H1 (cell line): ENCODE data around the gene REEP2. TPM values are rescaled to one million over a fixed set of nuclear protein-coding genes. Genes with fewer than 3 reads are reported as not detected.

Experiments
- CTCF ChIA-PET: fragments of 300-600 bp; sonication (Branson Sonifier 250); formaldehyde crosslinking; loops from one replicate; lab custom pipeline; 2021; ENCODE audit not compliant: partially characterized antibody; lab: Charles Lee
- POLR2A ChIA-PET: fragments of 300-600 bp; sonication (Branson Sonifier 250); formaldehyde crosslinking; loops from one replicate; lab custom pipeline; 2021; ENCODE audit warnings: inconsistent platforms; ENCODE audit not compliant: partially characterized antibody; lab: Charles Lee
- DNase-seq, 2 experiments: peaks; one replicate each; pipeline versions ENCODE4 v3.0.0 to v3.0.0-alpha.2; 2010 to 2022; ENCODE audit warnings: low spot score in 2 of 2, low read depth in 1 of 2, mixed read lengths in 1 of 2
- FAIRE-seq: peaks from 2 replicates; lab custom pipeline; 2011; peaks lifted over from hg19 to GRCh38; lab: Jason Lieb, UNC
- H2AFZ ChIP-seq: 2 replicates; pipeline ENCODE4 v1.8.1; 2012; ENCODE audit warnings: low read length, inconsistent platforms
- H2AK5ac ChIP-seq: 2 replicates; pipeline ENCODE4 v1.6.1; 2013; ENCODE audit warnings: low read depth, low read length
- H2BK120ac ChIP-seq: replicated peaks from 2 replicates; pipeline ENCODE3; 2013; ENCODE audit warnings: low read depth, low read length, inconsistent platforms
- H2BK12ac ChIP-seq: 2 replicates; pipeline ENCODE4 v1.6.1; 2013; ENCODE audit warnings: low read depth, low read length
- H2BK15ac ChIP-seq: 2 replicates; pipeline ENCODE4 v1.6.1; 2013; ENCODE audit warnings: low read length
- H2BK20ac ChIP-seq: 2 replicates; pipeline ENCODE4 v1.6.1; 2013; ENCODE audit warnings: low read length
- H2BK5ac ChIP-seq: 2 replicates; pipeline ENCODE4 v1.6.1; 2013; ENCODE audit warnings: low read depth, low read length
- H3K14ac ChIP-seq: 2 replicates; pipeline ENCODE4 v1.6.1; 2013; ENCODE audit warnings: inconsistent platforms; ENCODE audit not compliant: insufficient read length
- H3K18ac ChIP-seq: 2 replicates; pipeline ENCODE4 v1.6.1; 2013; ENCODE audit warnings: low read length; ENCODE audit errors: extremely low read depth
- H3K23ac ChIP-seq: 2 replicates; pipeline ENCODE4 v1.6.1; 2013; ENCODE audit warnings: inconsistent platforms; ENCODE audit not compliant: insufficient read length
- H3K23me2 ChIP-seq: 2 replicates; pipeline ENCODE4 v1.6.1; 2013; ENCODE audit warnings: low read depth, low read length
- H3K27ac ChIP-seq: 2 replicates; pipeline ENCODE4 v1.6.1; 2011; ENCODE audit warnings: low read depth, low read length, inconsistent platforms
- H3K27me3 ChIP-seq, 4 experiments: replicated peaks in 1 of 4; 1 replicate in 1 of 4; 2 replicates in 3 of 4; pipeline versions ENCODE4 v1.6.1 to v1.8.1; 2011 to 2013; ENCODE audit warnings: low read length in 3 of 4, mild to moderate bottlenecking in 3 of 4, inconsistent platforms in 2 of 4, mixed read lengths in 2 of 4, moderate library complexity in 1 of 4; ENCODE audit not compliant: control insufficient read depth in 3 of 4, insufficient read depth in 3 of 4; ENCODE audit errors: extremely low read depth in 1 of 4
- H3K36me3 ChIP-seq, 4 experiments: 2 replicates each; pipeline versions ENCODE4 v1.6.1 to v1.8.1; 2011 to 2013; ENCODE audit warnings: mild to moderate bottlenecking in 4 of 4, low read length in 3 of 4, moderate library complexity in 2 of 4, control low read depth in 1 of 4, inconsistent platforms in 1 of 4; ENCODE audit not compliant: insufficient read depth in 4 of 4, control insufficient read depth in 2 of 4
- H3K4ac ChIP-seq: replicated peaks from 2 replicates; pipeline ENCODE3; 2013; ENCODE audit warnings: low read length, low read depth, mixed read lengths, inconsistent platforms; ENCODE audit not compliant: insufficient read length
- H3K4me1 ChIP-seq, 4 experiments: replicated peaks in 1 of 4; 1 replicate in 1 of 4; 2 replicates in 3 of 4; pipeline versions ENCODE4 v1.6.1 to v1.8.1; 2011 to 2013; ENCODE audit warnings: low read length in 3 of 4, inconsistent platforms in 2 of 4, mixed read lengths in 1 of 4; ENCODE audit not compliant: insufficient read depth in 4 of 4, control insufficient read depth in 3 of 4
- H3K4me2 ChIP-seq, 2 experiments: 2 replicates each; pipeline versions ENCODE4 v1.6.1 to v1.8.1; 2011 to 2013; ENCODE audit warnings: low read depth in 2 of 2, low read length in 2 of 2, control low read depth in 1 of 2, inconsistent platforms in 1 of 2, mild to moderate bottlenecking in 1 of 2; ENCODE audit not compliant: insufficient read depth in 1 of 2
- H3K4me3 ChIP-seq, 4 experiments: fragments of 200-600, 300-600 bp in 1 of 4; sonication (generic), shearing (Covaris generic), sonication (Bioruptor Twin) in 1 of 4; 2 replicates each; pipeline versions ENCODE4 v1.5.1 to v1.8.1; 2011 to 2016; ENCODE audit warnings: low read length in 4 of 4, low read depth in 3 of 4, control low read depth in 2 of 4, inconsistent platforms in 2 of 4, mild to moderate bottlenecking in 2 of 4, mixed read lengths in 1 of 4, moderate library complexity in 1 of 4; ENCODE audit not compliant: insufficient read depth in 2 of 4; ENCODE audit errors: extremely low read depth in 1 of 4
- H3K56ac ChIP-seq: replicated peaks from 2 replicates; pipeline ENCODE3; 2013; ENCODE audit warnings: low read depth, mild to moderate bottlenecking, mixed read lengths, low read length, inconsistent platforms; ENCODE audit not compliant: insufficient read length
- H3K79me1 ChIP-seq: 2 replicates; pipeline ENCODE4 v1.6.1; 2013; ENCODE audit warnings: low read depth, low read length, control low read depth
- H3K79me2 ChIP-seq, 2 experiments: 2 replicates each; pipeline versions ENCODE4 v1.6.1 to v1.8.1; 2012 to 2013; ENCODE audit warnings: low read length in 2 of 2, mild to moderate bottlenecking in 2 of 2, inconsistent platforms in 1 of 2; ENCODE audit not compliant: insufficient read depth in 2 of 2, control insufficient read depth in 1 of 2
- H3K9ac ChIP-seq, 4 experiments: replicated peaks in 1 of 4; 1 replicate in 1 of 4; 2 replicates in 3 of 4; pipeline versions ENCODE4 v1.6.1 to v1.8.1; 2011 to 2013; ENCODE audit warnings: low read depth in 3 of 4, low read length in 3 of 4, control low read depth in 2 of 4, mild to moderate bottlenecking in 2 of 4, moderate library complexity in 2 of 4, inconsistent platforms in 1 of 4; ENCODE audit errors: extremely low read depth in 1 of 4
- H3K9me3 ChIP-seq, 2 experiments: 2 replicates each; pipeline versions ENCODE4 v1.6.1 to v1.8.1; 2012 to 2013; ENCODE audit warnings: mild to moderate bottlenecking in 2 of 2, moderate library complexity in 2 of 2, control low read depth in 1 of 2, inconsistent platforms in 1 of 2, low read depth in 1 of 2, low read length in 1 of 2, mixed read lengths in 1 of 2; ENCODE audit not compliant: insufficient read depth in 2 of 2
- H4K20me1 ChIP-seq, 2 experiments: replicated peaks in 1 of 2; 2 replicates each; pipeline versions ENCODE3 to v1.8.1; 2011 to 2013; ENCODE audit warnings: inconsistent platforms in 2 of 2, low read length in 2 of 2, mild to moderate bottlenecking in 1 of 2; ENCODE audit not compliant: insufficient read depth in 2 of 2, control insufficient read depth in 1 of 2
- H4K5ac ChIP-seq: 2 replicates; pipeline ENCODE4 v1.6.1; 2013; ENCODE audit warnings: low read length, low read depth, mixed read lengths, inconsistent platforms; ENCODE audit not compliant: insufficient read length
- H4K8ac ChIP-seq: 2 replicates; pipeline ENCODE4 v1.8.0; 2013; ENCODE audit warnings: mild to moderate bottlenecking, moderate library complexity, low read length, inconsistent platforms; ENCODE audit not compliant: insufficient read depth; ENCODE audit errors: extremely low read depth
- H4K91ac ChIP-seq: replicated peaks from 2 replicates; pipeline ENCODE3; 2013; ENCODE audit warnings: low read length, mixed read lengths, inconsistent platforms; ENCODE audit not compliant: insufficient read length
- ASH2L ChIP-seq: fragments of 200-600, 300-600 bp; sonication (generic); IDR thresholded peaks from one replicate; pipeline ENCODE4 v1.7.1; 2017; ENCODE audit warnings: low read length
- CTBP2 ChIP-seq: IDR thresholded peaks from 2 replicates; pipeline ENCODE4 v1.7.0; 2011; ENCODE audit warnings: borderline replicate concordance, mild to moderate bottlenecking, moderate library complexity, mixed read lengths, low read length; ENCODE audit not compliant: insufficient read depth, insufficient read length
- CTCF ChIP-seq, 3 experiments: IDR thresholded peaks; 1 replicate in 2 of 3; 2 replicates in 1 of 3; pipeline versions ENCODE4 v1.5.1 to v1.6.1; 2011; ENCODE audit warnings: low read length in 3 of 3, mild to moderate bottlenecking in 3 of 3, inconsistent platforms in 2 of 3, low read depth in 1 of 3, moderate library complexity in 1 of 3; ENCODE audit not compliant: insufficient read depth in 1 of 3; ENCODE audit errors: control extremely low read depth in 1 of 3
- FOSL1 ChIP-seq: IDR thresholded peaks from 2 replicates; pipeline ENCODE4 v1.6.1; 2011; ENCODE audit warnings: mild to moderate bottlenecking, low read depth, low read length, moderate library complexity; ENCODE audit not compliant: insufficient read depth
- POLR2A ChIP-seq, 2 experiments: IDR thresholded peaks; 1 replicate in 1 of 2; 2 replicates in 1 of 2; pipeline ENCODE4 v1.6.1; 2011; ENCODE audit warnings: low read depth in 2 of 2, low read length in 2 of 2, mild to moderate bottlenecking in 2 of 2; ENCODE audit errors: control extremely low read depth in 1 of 2
- RAD21 ChIP-seq, 2 experiments: IDR thresholded peaks in 1 of 2; conservative IDR thresholded peaks in 1 of 2; 2 replicates each; pipeline ENCODE4 v1.6.1; 2011; ENCODE audit warnings: low read depth in 2 of 2, low read length in 2 of 2, improper control_type of control experiment in 1 of 2, inconsistent platforms in 1 of 2, mild to moderate bottlenecking in 1 of 2, moderate library complexity in 1 of 2
- RFX5 ChIP-seq: IDR thresholded peaks from 2 replicates; pipeline ENCODE4 v1.6.1; 2011; ENCODE audit warnings: low read depth, low read length, improper control_type of control experiment, borderline replicate concordance
- SIN3A ChIP-seq, 2 experiments: IDR thresholded peaks in 1 of 2; conservative IDR thresholded peaks in 1 of 2; 2 replicates each; pipeline ENCODE4 v1.6.1; 2011 to 2012; ENCODE audit warnings: low read length in 2 of 2, improper control_type of control experiment in 1 of 2, low read depth in 1 of 2, mild to moderate bottlenecking in 1 of 2
- WGBS, 2 experiments: shearing (Covaris generic) in 1 of 2; methylation state at CpG; one replicate each; pipeline versions ENCODE4 v1.1.6 to v1.1.7; 2013 to 2015; ENCODE audit warnings: low lambda C conversion rate in 2 of 2, mixed read lengths in 2 of 2, inconsistent platforms in 1 of 2, low coverage in 1 of 2, missing lambda C conversion rate in 1 of 2; ENCODE audit not compliant: insufficient replicate concordance in 2 of 2, insufficient coverage in 1 of 2, insufficient read length in 1 of 2; ENCODE audit errors: extremely low coverage in 1 of 2, missing lambda C conversion rate in 1 of 2; 5-methylcytosine and 5-hydroxymethylcytosine counted together
- polyA plus RNA-seq, 7 experiments: library from polyadenylated mRNA; depleted of rRNA in 3 of 7; stranded (reverse) in 5 of 7; unstranded in 2 of 7; fragments of >200 nt in 5 of 7; fragments of 200-250 nt in 2 of 7; gene quantifications; 1 replicate in 5 of 7; 2 replicates in 1 of 7; 4 replicates in 1 of 7; pipeline versions ENCODE4 v1.2.1 to v1.2.3, GENCODE V29; 2011 to 2013; ENCODE audit warnings: missing spikeins in 2 of 7, mixed read lengths in 2 of 7
- total RNA-seq: library from RNA; stranded (reverse); fragmentation: NEBNext Ultra II Directional; extraction: Animal tissue kit (Norgen Biotek cat#: 25700); gene quantifications from 2 replicates; pipeline ENCODE4 v1.2.1, GENCODE V29; 2021

REEP2 gene
- total and polyA plus RNA-seq, 2 of the 8 experiments (the other 6 are each of a cell fraction or from before 2014, with no cell fraction given): 26.5 to 40.2 TPM

- Histone ChIP-seq H3K27me3 (no peaks in the 10 kb centered on the region), H3K4ac (no peak overlapping the region), H4K91ac (no peak overlapping the region), H3K18ac (no peak overlapping the region), H2AFZ (no peak overlapping the region), H2BK12ac (no peak overlapping the region), H4K8ac (no peak overlapping the region), H3K79me2 (no peaks in the 10 kb centered on the region), H3K14ac (no peak overlapping the region), H3K4me3 (no peak overlapping the region), H2BK20ac (no peak overlapping the region), H2BK15ac (no peak overlapping the region), H3K9ac (no peak overlapping the region), H4K5ac (no peak overlapping the region), H3K56ac (no peak overlapping the region), H3K4me2 (no peak overlapping the region), H2BK120ac (no peak overlapping the region), H3K23me2 (no peaks in the 10 kb centered on the region), H4K20me1 (no peaks in the 10 kb centered on the region), H3K23ac (no peak overlapping the region), H3K9me3 (no peaks in the 10 kb centered on the region), H3K79me1 (no peaks in the 10 kb centered on the region), H2AK5ac (no peak overlapping the region), H2BK5ac (no peak overlapping the region), H3K27ac (no peak overlapping the region), H3K36me3 (no peaks in the 10 kb centered on the region), H3K4me1 (peaks cover 0 to 14% (median 7%) of the 10 kb centered on the region in 4 experiments; a peak in 4 of 7 replicates)
- no peak for FAIRE-seq
- CTCF ChIA-PET: interaction anchor here (0.6 to 24.9 kb wide), 10 partner anchors 4 to 1711 kb away, joined by 3 to 532 read pairs (median 4); partner anchors contain the start of genes EGR1 and REEP2
- 81% methylated on average over 12 of the region's 12 CpGs; no CpG with 5 or more reads in 1 of the 2 experiments for WGBS, 2 experiments
- no peak for DNase-seq
- POLR2A ChIA-PET: interaction anchor here (1.0 to 5.8 kb wide), 5 partner anchors 8 to 85 kb away, joined by 3 to 51 read pairs (median 6); partner anchors contain the start of genes EGR1 and ETF1
- TF ChIP-seq RAD21 (IDR thresholded peaks at IDR 0.05 in 1 of 2, conservative IDR thresholded peaks at IDR 0.05 in 1 of 2; ENCODE audit: low read depth in 2 of 2, low read length in 2 of 2) (peak; percentile 6 to 31; a peak in 3 of 4 replicates), CTCF (IDR thresholded peaks at IDR 0.05; ENCODE audit: control extremely low read depth in 1 of 3, insufficient read depth in 1 of 3, low read depth in 1 of 3, low read length in 3 of 3) (peak in 1 of 3 experiments; percentile 16; a peak in 1 of 4 replicates), SIN3A (conservative IDR thresholded peaks at IDR 0.05 in 1 of 2, IDR thresholded peaks at IDR 0.05 in 1 of 2; ENCODE audit: low read depth in 1 of 2, low read length in 2 of 2) (no peak), POLR2A (IDR thresholded peaks at IDR 0.05; ENCODE audit: control extremely low read depth in 1 of 2, low read depth in 2 of 2, low read length in 2 of 2) (no peak), RFX5 (no peak), ASH2L (no peak), CTBP2 (no peak), FOSL1 (no peak)
Observed at GRCh38 chr5:138457531-138458275, 18.8 kb downstream of the REEP2 start.
